Gastroesophageal sphincter (tissue), 3 donors: ENCODE results near the gene PAN2.

Experiments used
- POLR2A ChIP-seq, 2 donors: fragments of 450-650 bp; IDR thresholded peaks; one replicate each; pipeline ENCODE4 v1.6.1; 2017; ENCODE audit warnings: antibody characterized with exemption in 2 of 2, mild to moderate bottlenecking in 2 of 2, moderate library complexity in 1 of 2
- TF ChIP-seq, protein P1 (sequence below), 4 experiments: fragments of 200-600 bp in 2 of 4; fragments of 450-650 bp in 2 of 4; sonication (generic) in 1 of 4; IDR thresholded peaks; one replicate each; pipeline ENCODE4 v1.5.1; 2017 to 2019; ENCODE audit warnings: antibody characterized with exemption in 4 of 4, mild to moderate bottlenecking in 2 of 4, moderate library complexity in 2 of 4

DNA sequence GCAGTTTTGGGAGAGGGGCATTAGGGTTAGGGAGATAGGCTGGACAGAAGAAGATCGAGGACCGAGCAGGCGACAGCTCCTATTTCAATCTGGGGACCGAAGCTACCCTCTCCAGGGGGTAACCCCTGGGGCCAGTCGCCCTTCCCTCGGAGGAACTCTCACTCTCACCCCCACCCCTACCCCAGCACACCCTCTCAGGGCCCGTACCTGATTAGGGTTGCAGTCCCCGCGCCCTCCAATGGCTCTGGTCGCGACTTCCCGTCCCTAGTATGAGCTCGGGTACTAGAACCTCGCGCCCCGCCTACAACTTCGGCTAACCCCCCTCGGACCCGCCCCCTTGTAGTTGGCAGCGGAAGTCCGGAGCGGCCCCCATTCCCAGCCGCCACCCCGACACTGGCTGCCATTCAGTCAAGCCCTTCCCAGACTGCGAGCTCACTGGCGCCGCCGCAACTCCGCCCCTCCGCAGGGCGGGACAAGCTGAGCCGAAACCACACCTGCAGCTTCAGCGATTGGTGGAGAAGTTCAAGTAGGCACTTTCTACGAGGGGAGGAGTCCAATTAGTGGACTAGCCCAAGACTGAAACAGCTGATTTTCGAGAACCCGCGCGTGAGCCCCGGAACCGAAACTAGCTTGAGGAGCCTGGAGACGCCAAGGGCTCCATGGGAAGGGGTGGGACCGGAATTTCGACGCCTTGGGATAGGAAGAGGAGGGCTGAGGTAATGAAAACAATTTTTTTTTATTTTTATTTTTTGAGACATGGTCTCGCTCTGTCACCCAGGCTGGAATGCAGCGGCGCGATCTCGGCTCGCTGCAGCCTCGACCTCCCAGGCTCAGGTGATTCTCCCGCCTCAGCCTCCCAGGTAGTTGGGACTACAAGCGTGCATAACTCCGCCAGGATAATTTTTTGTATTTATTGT, 26.3 kb upstream of the PAN2 start, which contains the start of gene STAT2:
- TF ChIP-seq, protein P1, sequence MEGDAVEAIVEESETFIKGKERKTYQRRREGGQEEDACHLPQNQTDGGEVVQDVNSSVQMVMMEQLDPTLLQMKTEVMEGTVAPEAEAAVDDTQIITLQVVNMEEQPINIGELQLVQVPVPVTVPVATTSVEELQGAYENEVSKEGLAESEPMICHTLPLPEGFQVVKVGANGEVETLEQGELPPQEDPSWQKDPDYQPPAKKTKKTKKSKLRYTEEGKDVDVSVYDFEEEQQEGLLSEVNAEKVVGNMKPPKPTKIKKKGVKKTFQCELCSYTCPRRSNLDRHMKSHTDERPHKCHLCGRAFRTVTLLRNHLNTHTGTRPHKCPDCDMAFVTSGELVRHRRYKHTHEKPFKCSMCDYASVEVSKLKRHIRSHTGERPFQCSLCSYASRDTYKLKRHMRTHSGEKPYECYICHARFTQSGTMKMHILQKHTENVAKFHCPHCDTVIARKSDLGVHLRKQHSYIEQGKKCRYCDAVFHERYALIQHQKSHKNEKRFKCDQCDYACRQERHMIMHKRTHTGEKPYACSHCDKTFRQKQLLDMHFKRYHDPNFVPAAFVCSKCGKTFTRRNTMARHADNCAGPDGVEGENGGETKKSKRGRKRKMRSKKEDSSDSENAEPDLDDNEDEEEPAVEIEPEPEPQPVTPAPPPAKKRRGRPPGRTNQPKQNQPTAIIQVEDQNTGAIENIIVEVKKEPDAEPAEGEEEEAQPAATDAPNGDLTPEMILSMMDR (IDR thresholded peaks at IDR 0.05) = peak in 2 of 4 experiments; percentile 16 to 24
- peak; percentile 37 to 60 for TF ChIP-seq POLR2A (IDR thresholded peaks at IDR 0.05)
